Chondrocyte (in vitro differentiated cells): Measurements from ENCODE around the gene CXXC5. TPM values are rescaled to one million over a fixed set of nuclear protein-coding genes. Genes with fewer than 3 reads are reported as not detected.

Source experiments
- DNase-seq: peaks from one replicate; pipeline ENCODE4 v3.0.0; 2021; ENCODE audit warnings: mixed read lengths, low spot score
- H3K27ac Mint-ChIP-seq: one replicate; pipeline ENCODE4 v1.8.0; 2021; ENCODE audit warnings: mild to moderate bottlenecking, moderate library complexity, mixed read lengths; ENCODE audit not compliant: unreplicated experiment
- H3K27me3 Mint-ChIP-seq: 2 replicates; pipeline ENCODE4 v1.8.0; 2021; ENCODE audit warnings: low read depth, mixed read lengths
- H3K36me3 Mint-ChIP-seq: 2 replicates; pipeline ENCODE4 v1.8.0; 2021; ENCODE audit warnings: low read depth, mixed read lengths
- H3K4me1 Mint-ChIP-seq: 2 replicates; pipeline ENCODE4 v1.8.0; 2021; ENCODE audit warnings: low read depth, mild to moderate bottlenecking, mixed read lengths
- H3K4me3 Mint-ChIP-seq: one replicate; pipeline ENCODE4 v1.8.0; 2021; ENCODE audit warnings: mild to moderate bottlenecking, moderate library complexity, mixed read lengths; ENCODE audit not compliant: unreplicated experiment
- H3K9me3 Mint-ChIP-seq: 2 replicates; pipeline ENCODE4 v1.8.0; 2021; ENCODE audit warnings: low read depth, mixed read lengths
- CTCF ChIP-seq: fragments of 200-600 bp; sonication (generic); IDR thresholded peaks from 2 replicates; pipeline ENCODE4 v1.5.0; 2021; ENCODE audit warnings: antibody characterized with exemption, mild to moderate bottlenecking, moderate library complexity
- total RNA-seq: library from RNA; stranded (reverse); gene quantifications from 3 replicates; pipeline ENCODE4 v1.2.1, GENCODE V29; 2021

Gene CXXC5
- total RNA-seq, 1 donor from 2014 or later, result 144 TPM

- no peaks in the 10 kb centered on the region for H3K27me3 Mint-ChIP-seq
- H3K36me3 Mint-ChIP-seq, result peaks cover 5% of the 10 kb centered on the region
- TF ChIP-seq CTCF, result no peak
- H3K4me3 Mint-ChIP-seq, result peak overlapping the region; percentile 99
- peaks cover 61% of the 10 kb centered on the region for H3K4me1 Mint-ChIP-seq
- peak; percentile 93 for DNase-seq
- no peaks in the 10 kb centered on the region for H3K9me3 Mint-ChIP-seq
- peak overlapping the region; percentile 99 for H3K27ac Mint-ChIP-seq
These were observed 3.1 kb downstream of the CXXC5 start for GRCh38 chr5:139651043-139651834.

- H3K4me3 Mint-ChIP-seq, result peak overlapping the region; percentile 99
- H3K27ac Mint-ChIP-seq, result peak overlapping the region; percentile 99
- peaks cover 5% of the 10 kb centered on the region for H3K36me3 Mint-ChIP-seq
- H3K27me3 Mint-ChIP-seq, result no peaks in the 10 kb centered on the region
- DNase-seq, result peak; percentile 81
- TF ChIP-seq CTCF, result no peak
- H3K4me1 Mint-ChIP-seq, result peaks cover 66% of the 10 kb centered on the region
- no peaks in the 10 kb centered on the region for H3K9me3 Mint-ChIP-seq
These were observed 4.0 kb downstream of the CXXC5 start for GRCh38 chr5:139651853-139652787.

GRCh38 chr5:139652788-139653241, 4.7 kb downstream of the CXXC5 start:
- no peak for DNase-seq
- Mint-ChIP-seq H3K4me1 (peaks cover 66% of the 10 kb centered on the region), H3K4me3 (peak overlapping the region; percentile 99), H3K36me3 (peaks cover 5% of the 10 kb centered on the region), H3K27me3 (no peaks in the 10 kb centered on the region), H3K9me3 (no peaks in the 10 kb centered on the region), H3K27ac (peak overlapping the region; percentile 99)
- peak; percentile 36 for TF ChIP-seq CTCF

GRCh38 chr5:139653616-139654015, 5.5 kb downstream of the CXXC5 start:
- Mint-ChIP-seq H3K4me1 (peaks cover 73% of the 10 kb centered on the region), H3K36me3 (peaks cover 5% of the 10 kb centered on the region), H3K9me3 (no peaks in the 10 kb centered on the region), H3K27me3 (no peaks in the 10 kb centered on the region), H3K4me3 (peak overlapping the region; percentile 99), H3K27ac (peak overlapping the region; percentile 99)
- no peak for TF ChIP-seq CTCF
- no peak for DNase-seq

GRCh38 chr5:139654464-139654863, 6.3 kb downstream of the CXXC5 start:
- TF ChIP-seq CTCF, result no peak
- no peak for DNase-seq
- Mint-ChIP-seq H3K4me3 (peak overlapping the region; percentile 99), H3K27ac (peak overlapping the region; percentile 99), H3K27me3 (no peaks in the 10 kb centered on the region), H3K9me3 (no peaks in the 10 kb centered on the region), H3K4me1 (peaks cover 81% of the 10 kb centered on the region), H3K36me3 (peaks cover 5% of the 10 kb centered on the region)
